Adrenal gland (tissue), 12 donors: ENCODE results near the gene HPS3. TPM values are rescaled to one million over a fixed set of nuclear protein-coding genes. Genes with fewer than 3 reads are reported as not detected.

Source experiments
- DNase-seq, 7 donors: peaks; one replicate each; pipeline ENCODE4 v3.0.0-alpha.2; 2019 to 2020
- H3K27ac ChIP-seq, 5 donors: fragments of 200-600 bp; sonication (generic) in 4 of 5; 1 replicate in 3 of 5; 2 replicates in 2 of 5; pipeline versions ENCODE4 v1.5.1 to v1.8.0; 2016 to 2020; ENCODE audit warnings: mild to moderate bottlenecking in 1 of 5
- H3K27me3 ChIP-seq: fragments of 200-600 bp; 2 replicates; pipeline ENCODE4 v1.8.0; 2021
- H3K36me3 ChIP-seq, 2 donors: fragments of 200-600 bp; replicated peaks in 1 of 2; 1 replicate in 1 of 2; 2 replicates in 1 of 2; pipeline versions ENCODE4 v1.5.1 to v1.8.0; 2018 to 2022
- H3K4me1 ChIP-seq, 2 donors: fragments of 200-600 bp; replicated peaks in 1 of 2; 1 replicate in 1 of 2; 2 replicates in 1 of 2; pipeline versions ENCODE4 v1.5.1 to v1.8.0; 2018 to 2021
- H3K4me3 ChIP-seq, 4 donors: fragments of 200-600 bp; sonication (generic) in 3 of 4; one replicate each; pipeline ENCODE4 v1.5.1; 2016 to 2018
- H3K9me3 ChIP-seq, 3 donors: fragments of 200-600 bp; sonication (generic) in 1 of 3; replicated peaks in 1 of 3; 1 replicate in 2 of 3; 2 replicates in 1 of 3; pipeline versions ENCODE4 v1.5.1 to v1.8.0; 2016 to 2021
- CTCF ChIP-seq, 6 experiments: fragments of 450-650 bp in 4 of 6; fragments of 200-600 bp in 2 of 6; sonication (generic) in 1 of 6; IDR thresholded peaks; 1 replicate in 5 of 6; 2 replicates in 1 of 6; pipeline versions ENCODE4 v1.5.1 to v1.8.0; 2016 to 2021; ENCODE audit warnings: antibody characterized with exemption in 6 of 6, mild to moderate bottlenecking in 2 of 6, moderate library complexity in 1 of 6
- POLR2A ChIP-seq, 2 donors: fragments of 450-650 bp; IDR thresholded peaks; one replicate each; pipeline ENCODE4 v1.6.1; 2017; ENCODE audit warnings: antibody characterized with exemption in 2 of 2, mild to moderate bottlenecking in 2 of 2, moderate library complexity in 1 of 2
- WGBS, 4 donors: extraction: QIAGEN DNeasy Blood & Tissue Kit in 2 of 4; methylation state at CpG; one replicate each; pipeline versions ENCODE4 v1.1.5 to v1.1.7; 2013 to 2017; 5-methylcytosine and 5-hydroxymethylcytosine counted together
- intact Hi-C, 2 donors: fragments of 100-400 bp; cut with DNase I; formaldehyde crosslinking; loops; one replicate each; pipeline versions ENCODE4 v1.14.1 to v1.15.0; 2022 to 2023
- polyA plus RNA-seq, 3 donors: library from polyadenylated mRNA; stranded (reverse); fragments of 200-250 nt in 2 of 3; fragments of 350-450 nt in 1 of 3; fragmentation: Illumina TruSeq in 1 of 3; extraction: RNeasy Lipid Tissue Mini Kit (QIAGEN cat#74804) in 1 of 3; gene quantifications; one replicate each; pipeline ENCODE4 v1.2.3, GENCODE V29; 2013 to 2014
- total RNA-seq, 9 donors: library from RNA; depleted of rRNA in 4 of 9; stranded (reverse); fragments of >200 nt in 4 of 9; fragments of 120-200 nt in 1 of 9; fragmentation: NEBNext Ultra II Directional in 1 of 9; extraction: Animal tissue kit (Norgen Biotek cat#: 25700) in 1 of 9; gene quantifications; one replicate each; pipeline versions ENCODE4 v1.1.0 to v1.2.4, GENCODE V29; 2013 to 2023
- donor health status: healthy with polysubstance abuse.
- donor health status: Bipolar disorder and iron deficiency.
- donor health status: DM: yes; HTN: yes; CAD: no.
- donor health status: DM: no; HTN: no; CAD: no.
- donor health status: DM: no; HTN: no; CAD: no.
- donor health status: DM: yes; HTN: yes; CAD: no.

Gene HPS3
- total and polyA plus RNA-seq, 12 donors = 6.7 to 38.2 (median 28.9) TPM

DNA sequence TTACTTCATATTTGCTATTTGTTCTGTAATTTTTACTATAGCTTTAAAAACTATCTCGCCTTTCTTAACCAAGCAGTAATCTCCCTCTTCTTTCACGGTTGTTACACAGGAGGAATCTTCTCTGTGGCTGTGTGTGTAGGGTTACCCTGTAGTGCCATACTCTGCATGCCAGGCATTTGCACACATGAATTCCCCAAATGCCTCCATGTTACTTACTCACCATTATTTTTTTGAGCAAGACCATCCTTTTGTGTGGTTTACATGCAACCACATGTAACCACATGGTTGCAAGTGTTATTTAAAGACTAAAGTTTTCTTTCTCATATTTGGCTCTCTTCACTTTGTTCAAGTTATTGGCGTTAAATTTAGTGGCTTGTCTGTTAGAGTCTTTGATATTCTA, 45.5 kb downstream of the HPS3 start:
- H3K36me3 ChIP-seq = peaks cover 0 to 9% of the 10 kb centered on the region in 2 donors
- H3K4me3 ChIP-seq = no peak overlapping the region
- peaks cover 0 to 4% of the 10 kb centered on the region in 2 donors for H3K4me1 ChIP-seq
- H3K27ac ChIP-seq = no peak overlapping the region
- TF ChIP-seq POLR2A (IDR thresholded peaks at IDR 0.05) (no peak), CTCF (IDR thresholded peaks at IDR 0.05) (no peak)
- no peaks in the 10 kb centered on the region for H3K9me3 ChIP-seq
- no peak for DNase-seq
- 92 to 94% (median 93%) methylated on average over 3 of the region's 3 CpGs for WGBS, 4 donors
- no peaks in the 10 kb centered on the region for H3K27me3 ChIP-seq
- intact Hi-C loops = no loop called here

DNA sequence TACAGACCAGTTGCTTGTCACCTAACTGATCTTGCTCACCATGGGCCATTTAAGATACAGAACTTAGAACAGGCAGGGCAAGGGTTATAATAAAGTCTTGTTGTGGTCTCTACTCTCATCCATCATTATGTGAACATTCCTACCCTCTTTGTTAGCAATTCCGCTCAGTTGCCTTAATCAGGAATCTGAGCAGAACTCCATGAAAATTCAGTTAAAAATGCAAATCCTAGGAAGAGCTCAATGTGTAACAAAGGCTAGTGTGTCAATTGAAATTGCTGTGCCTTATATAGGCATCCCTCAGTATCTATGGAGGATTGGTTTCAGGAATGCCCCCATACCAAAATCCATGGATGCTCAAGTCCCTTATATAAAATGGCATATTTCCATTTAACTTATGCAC, 47.7 kb downstream of the HPS3 start:
- 94 to 100% (median 99%) methylated on average over 1 of the region's 1 CpG for WGBS, 4 donors
- H3K4me1 ChIP-seq = peaks cover 3 to 12% of the 10 kb centered on the region in 2 donors
- no peak for TF ChIP-seq CTCF (IDR thresholded peaks at IDR 0.05)
- TF ChIP-seq POLR2A (IDR thresholded peaks at IDR 0.05) = no peak
- no peaks in the 10 kb centered on the region for H3K9me3 ChIP-seq
- no peaks in the 10 kb centered on the region for H3K27me3 ChIP-seq
- no peak overlapping the region for H3K4me3 ChIP-seq
- no peaks in the 10 kb centered on the region for H3K36me3 ChIP-seq
- no peak overlapping the region for H3K27ac ChIP-seq
- intact Hi-C loops = no loop called here
- DNase-seq = no peak

- no peaks in the 10 kb centered on the region for H3K9me3 ChIP-seq
- DNase-seq = no peak
- H3K27ac ChIP-seq = peak overlapping the region; percentile 26 to 89 (median 71)
- TF ChIP-seq POLR2A (IDR thresholded peaks at IDR 0.05) (no peak), CTCF (IDR thresholded peaks at IDR 0.05) (no peak)
- H3K27me3 ChIP-seq = no peaks in the 10 kb centered on the region
- peaks cover 3 to 12% of the 10 kb centered on the region in 2 donors for H3K4me1 ChIP-seq
- H3K4me3 ChIP-seq = no peak overlapping the region
- no peaks in the 10 kb centered on the region for H3K36me3 ChIP-seq
- WGBS, 4 donors = 32 to 60% (median 44%) methylated on average over 1 of the region's 1 CpG
- intact Hi-C loops = no loop called here
Measured at GRCh38 chr3:149179220-149179619, 49.8 kb downstream of the HPS3 start.

- H3K27ac ChIP-seq = peak overlapping the region; percentile 5 to 89 (median 71)
- TF ChIP-seq POLR2A (IDR thresholded peaks at IDR 0.05) = peak in 1 of 2 donors; percentile 41
- no peak for TF ChIP-seq CTCF (IDR thresholded peaks at IDR 0.05)
- H3K4me3 ChIP-seq = no peak overlapping the region
- 26 to 32% (median 29%) methylated on average over 7 of the region's 7 CpGs for WGBS, 4 donors
- H3K27me3 ChIP-seq = no peaks in the 10 kb centered on the region
- peaks cover 3 to 12% of the 10 kb centered on the region in 2 donors for H3K4me1 ChIP-seq
- peak; percentile 87 to 98 (median 95) for DNase-seq
- no peaks in the 10 kb centered on the region for H3K9me3 ChIP-seq
- intact Hi-C loops = loop anchor here in 1 of 2 donors (10.0 kb wide), 1 partner anchor 55 kb away; the partner anchor contains the start of gene HPS3
- no peaks in the 10 kb centered on the region for H3K36me3 ChIP-seq
Measured at GRCh38 chr3:149180057-149180573, 50.7 kb downstream of the HPS3 start.
